A673 (cell line): ENCODE results near the gene FAM151B.

ENCODE experiments used
- EZH2 ChIP-seq: fragments of 200-600 bp; sonication (generic); IDR thresholded peaks from 2 replicates; pipeline ENCODE4 v1.6.1; 2017; ENCODE audit warnings: borderline replicate concordance, low read depth, mild to moderate bottlenecking, mixed read lengths, antibody characterized with exemption, low read length; ENCODE audit not compliant: poor library complexity, severe bottlenecking
- TF ChIP-seq, protein P1 (sequence below): fragments of 300-800, 200-600 bp; sonication (generic); conservative IDR thresholded peaks from 2 replicates; pipeline ENCODE4 v1.5.1; 2017; ENCODE audit warnings: low read depth, mild to moderate bottlenecking, antibody characterized with exemption, low read length, moderate library complexity, mixed read lengths

DNA sequence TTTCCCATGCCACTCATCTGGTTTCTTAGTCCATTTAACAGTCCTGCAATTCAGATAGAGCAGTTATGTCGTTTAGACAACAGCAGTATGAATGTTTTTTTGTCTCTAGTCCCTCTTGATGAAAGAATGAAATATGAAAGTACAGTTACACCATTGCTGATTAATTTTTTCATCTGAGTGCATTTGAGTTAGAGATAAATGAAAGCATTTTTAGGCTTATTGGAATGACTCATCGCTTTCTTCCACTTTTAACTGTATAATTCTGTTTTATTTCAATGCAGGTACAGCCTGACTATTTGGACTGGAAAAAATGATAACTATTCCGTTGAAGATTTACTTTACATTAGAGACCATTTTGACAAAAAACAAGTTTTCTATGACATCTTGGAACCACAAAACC lies 53.5 kb downstream of the FAM151B start:
- TF ChIP-seq, protein P1, sequence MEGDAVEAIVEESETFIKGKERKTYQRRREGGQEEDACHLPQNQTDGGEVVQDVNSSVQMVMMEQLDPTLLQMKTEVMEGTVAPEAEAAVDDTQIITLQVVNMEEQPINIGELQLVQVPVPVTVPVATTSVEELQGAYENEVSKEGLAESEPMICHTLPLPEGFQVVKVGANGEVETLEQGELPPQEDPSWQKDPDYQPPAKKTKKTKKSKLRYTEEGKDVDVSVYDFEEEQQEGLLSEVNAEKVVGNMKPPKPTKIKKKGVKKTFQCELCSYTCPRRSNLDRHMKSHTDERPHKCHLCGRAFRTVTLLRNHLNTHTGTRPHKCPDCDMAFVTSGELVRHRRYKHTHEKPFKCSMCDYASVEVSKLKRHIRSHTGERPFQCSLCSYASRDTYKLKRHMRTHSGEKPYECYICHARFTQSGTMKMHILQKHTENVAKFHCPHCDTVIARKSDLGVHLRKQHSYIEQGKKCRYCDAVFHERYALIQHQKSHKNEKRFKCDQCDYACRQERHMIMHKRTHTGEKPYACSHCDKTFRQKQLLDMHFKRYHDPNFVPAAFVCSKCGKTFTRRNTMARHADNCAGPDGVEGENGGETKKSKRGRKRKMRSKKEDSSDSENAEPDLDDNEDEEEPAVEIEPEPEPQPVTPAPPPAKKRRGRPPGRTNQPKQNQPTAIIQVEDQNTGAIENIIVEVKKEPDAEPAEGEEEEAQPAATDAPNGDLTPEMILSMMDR, result no peak
- TF ChIP-seq EZH2, result no peak
